GM18951 (cell line): ENCODE data around the gene SPECC1.
"Not testable (repeated sequence)": the region's sequence is repeated elsewhere in the genome, so short reads cannot be mapped to it uniquely, and the experiment has no call there.

ENCODE experiments used
- POLR2A ChIP-seq: IDR thresholded peaks from 4 replicates; pipeline ENCODE4 v1.6.1; 2011; ENCODE audit warnings: mild to moderate bottlenecking; ENCODE audit not compliant: insufficient read length, insufficient read depth; ENCODE audit errors: extremely low read depth
- in situ Hi-C: fragments of 300-500 bp; cut with MboI; formaldehyde crosslinking; loops from one replicate; pipeline ENCODE4 v1.12.0; 2022; ENCODE audit warnings: low sequenced_read_pairs, mixed read lengths, inconsistent platforms; ENCODE audit not compliant: unreplicated experiment

The SPECC1 gene

DNA sequence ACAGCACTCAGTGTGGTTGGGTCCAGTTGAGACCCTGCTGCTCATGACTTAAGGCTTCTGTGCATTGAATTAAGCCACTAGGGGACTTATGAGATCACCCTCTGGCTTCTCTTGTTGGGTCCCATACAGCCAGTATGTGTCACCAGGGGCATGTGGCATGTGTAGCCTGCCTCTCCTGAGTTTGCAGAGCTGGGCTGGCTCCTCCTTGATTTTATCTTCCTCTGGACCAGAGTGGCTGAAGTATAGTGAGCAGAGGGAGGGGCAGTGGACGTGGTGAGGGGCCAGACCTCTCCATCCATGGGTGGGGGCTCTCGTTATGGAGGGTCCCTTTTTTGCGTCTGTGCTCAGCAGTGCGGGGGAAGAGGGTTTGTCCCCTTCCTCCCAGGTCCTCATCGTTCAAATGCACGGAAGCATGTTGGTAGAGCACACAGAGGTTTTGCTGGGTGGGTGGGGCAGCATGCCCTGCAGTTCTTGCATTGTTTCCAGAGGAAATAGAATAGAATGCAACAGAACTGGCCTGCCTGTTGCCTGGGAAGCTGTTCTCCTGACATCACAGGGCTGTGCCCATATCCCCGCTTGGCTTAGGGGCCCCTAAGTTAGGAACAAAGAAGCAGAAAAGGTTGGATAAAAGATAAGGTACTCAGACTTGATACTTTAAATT, 77.4 kb downstream of the SPECC1 start:
- no peak for TF ChIP-seq POLR2A
- in situ Hi-C loops = no loop called here

- in situ Hi-C loops = no loop called here
- TF ChIP-seq POLR2A = no peak
Measured at GRCh38 chr17:20087538-20088250, 78.5 kb downstream of the SPECC1 start.

- in situ Hi-C loops = no loop called here
- TF ChIP-seq POLR2A = no peak
Measured at GRCh38 chr17:20089756-20090547, 80.8 kb downstream of the SPECC1 start.

GRCh38 chr17:20091174-20092029, 82.2 kb downstream of the SPECC1 start:
- no peak for TF ChIP-seq POLR2A
- in situ Hi-C loops = no loop called here

- in situ Hi-C loops = no loop called here
- no peak for TF ChIP-seq POLR2A
Measured at GRCh38 chr17:20092261-20092867, 83.2 kb downstream of the SPECC1 start.

DNA sequence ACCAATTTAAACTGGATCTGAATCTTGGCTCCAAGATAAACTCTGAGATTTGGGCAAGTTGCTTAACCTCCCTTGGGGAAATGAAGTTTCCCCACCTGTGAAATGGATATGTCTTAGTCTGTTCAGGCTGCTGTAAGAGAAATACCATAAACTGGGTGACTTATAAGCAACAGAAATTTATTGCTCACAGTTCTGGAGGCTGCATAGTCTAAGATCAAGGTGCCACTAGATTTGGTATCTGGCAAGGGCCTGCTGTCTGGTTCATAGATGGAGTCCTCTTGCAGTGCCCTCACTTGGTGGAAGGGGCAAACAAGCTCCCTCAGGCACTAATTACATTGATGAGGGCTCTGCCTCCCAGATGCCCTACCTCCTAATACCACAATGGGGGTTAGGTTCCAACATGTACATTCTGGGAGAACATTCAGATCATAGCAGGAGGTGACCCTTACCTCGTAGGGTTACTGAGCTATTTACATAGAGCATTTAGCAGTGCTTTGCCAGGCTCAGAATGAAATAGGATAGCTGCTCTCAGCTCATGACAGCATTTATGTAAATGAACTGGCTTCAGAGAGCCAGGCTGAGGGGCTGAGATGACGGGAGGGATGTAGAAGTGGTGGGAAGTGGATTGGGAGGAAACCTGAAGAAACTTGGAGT, 83.9 kb downstream of the SPECC1 start:
- TF ChIP-seq POLR2A = no peak
- in situ Hi-C loops = no loop called here

DNA sequence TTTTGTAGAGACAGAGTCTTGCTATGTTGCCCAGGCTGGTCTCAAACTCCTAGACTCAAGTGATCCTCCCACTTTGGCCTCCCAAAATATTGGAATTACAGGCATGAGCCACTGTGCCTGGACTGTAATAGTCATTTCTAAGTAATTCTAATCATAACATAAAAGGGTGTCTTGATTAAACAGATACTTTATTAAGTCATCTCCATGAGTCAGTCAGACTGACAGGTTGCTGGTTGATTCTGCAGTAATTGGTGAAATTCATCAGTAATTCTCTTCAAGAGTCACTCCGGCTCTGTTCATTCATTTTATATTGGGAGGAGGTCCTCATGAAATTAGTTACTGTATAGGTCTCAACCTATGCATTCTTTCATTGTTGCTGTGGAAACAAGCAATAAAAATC, 85.6 kb downstream of the SPECC1 start:
- in situ Hi-C loops = no loop called here
- no peak for TF ChIP-seq POLR2A

DNA sequence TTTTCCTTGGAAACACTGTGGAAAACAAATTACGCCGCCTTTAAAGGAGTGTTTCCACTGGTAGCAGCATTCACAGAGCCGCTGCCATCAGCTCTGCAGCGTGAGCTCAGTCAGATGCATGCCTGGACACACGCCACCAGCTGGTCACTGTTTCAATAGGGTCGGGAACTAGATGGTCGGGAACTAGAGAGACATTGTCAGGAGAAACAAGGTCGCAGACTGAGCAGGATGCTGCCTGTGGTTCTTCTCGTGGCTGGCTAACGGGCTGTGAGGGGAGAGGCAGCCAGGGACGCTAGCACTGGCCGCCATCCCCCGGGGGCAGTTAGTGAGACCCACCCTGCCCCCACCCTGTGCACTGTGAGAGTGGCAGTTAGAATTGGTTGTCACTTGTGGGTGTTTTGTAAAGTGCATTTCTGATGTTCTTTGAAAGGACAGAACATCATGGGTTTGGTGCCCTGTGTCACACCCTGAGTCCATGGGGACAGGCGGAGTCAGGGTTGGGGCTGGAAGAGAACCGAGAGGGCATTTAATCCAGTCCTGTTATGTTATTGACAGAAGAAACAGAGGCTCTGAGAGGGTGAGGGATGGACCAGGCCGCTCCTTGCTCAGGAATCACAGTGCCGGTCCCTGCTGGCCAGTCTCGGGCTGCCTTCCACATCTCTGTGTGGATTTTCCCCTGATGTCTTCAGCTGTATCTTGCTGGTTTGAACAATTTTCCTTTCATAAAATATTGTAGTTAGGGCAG, 86.3 kb downstream of the SPECC1 start:
- in situ Hi-C loops = no loop called here
- no peak for TF ChIP-seq POLR2A

DNA sequence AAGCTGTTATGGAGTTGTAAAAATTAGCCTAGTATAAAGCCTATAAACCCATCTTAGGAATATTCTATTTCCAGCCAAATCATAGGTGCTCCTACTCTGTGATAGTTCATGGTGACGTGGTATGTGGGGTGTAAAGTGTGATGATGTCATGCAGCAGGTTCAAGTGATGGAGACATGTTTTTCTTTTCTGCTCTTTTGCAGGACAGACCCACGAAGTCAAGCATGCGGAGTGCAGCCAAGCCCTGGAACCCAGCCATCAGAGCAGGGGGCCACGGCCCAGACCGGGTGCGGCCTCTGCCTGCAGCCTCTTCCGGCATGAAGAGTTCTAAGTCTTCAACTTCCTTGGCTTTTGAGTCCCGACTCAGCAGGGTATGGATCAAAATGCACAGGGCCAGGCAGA, 87.3 kb downstream of the SPECC1 start:
- in situ Hi-C loops = no loop called here
- no peak for TF ChIP-seq POLR2A

DNA sequence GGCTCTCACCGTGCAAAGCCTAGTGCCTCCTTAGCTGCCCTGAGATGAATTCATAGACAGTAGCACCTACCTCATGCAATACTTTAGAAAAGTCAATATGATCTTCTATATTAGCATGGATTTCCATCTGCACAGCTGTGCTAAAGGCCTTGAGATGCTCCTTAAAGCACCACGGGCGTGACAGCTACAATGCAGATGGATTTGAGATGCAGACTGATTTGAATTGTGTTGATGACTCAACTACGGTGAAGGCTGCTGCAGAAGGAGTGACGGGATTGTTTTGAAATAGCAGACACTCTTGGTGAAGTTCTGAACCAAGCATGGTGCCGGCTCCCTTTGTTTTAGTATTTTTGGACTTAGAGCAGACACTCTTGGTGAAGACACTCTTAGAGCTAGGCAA, 88.2 kb downstream of the SPECC1 start:
- in situ Hi-C loops = no loop called here
- TF ChIP-seq POLR2A = no peak

GRCh38 chr17:20098314-20098713, 89.2 kb downstream of the SPECC1 start:
- TF ChIP-seq POLR2A = no peak
- in situ Hi-C loops = no loop called here

- in situ Hi-C loops = not testable (repeated sequence)
Measured at GRCh38 chr17:20100806-20101205, 91.6 kb downstream of the SPECC1 start.
